HEK293 (cell line): Measurements from ENCODE around the gene SUPT3H.

ENCODE experiments used
- CTCF ChIA-PET: fragments of 350-600 bp; formaldehyde crosslinking; extraction: SDS; loops from one replicate; lab custom pipeline; 2021; ENCODE audit warnings: antibody characterized with exemption; lab: Yijun Ruan, JAX
- POLR2A ChIA-PET: fragments of 300-600 bp; formaldehyde crosslinking; extraction: SDS; loops from one replicate; lab custom pipeline; 2020; ENCODE audit warnings: antibody characterized with exemption, inconsistent platforms; lab: Yijun Ruan, JAX
- H3K27ac ChIP-seq: fragments of 200-500 bp; sonication (Bioruptor generic); 2 replicates; pipeline ENCODE4 v1.5.1; 2014; ENCODE audit warnings: low read depth, low read length, control low read depth, inconsistent platforms; ENCODE audit errors: extremely low read depth
- H3K36me3 ChIP-seq, 2 experiments: fragments of 200-500 bp in 1 of 2; sonication (Bioruptor generic) in 1 of 2; 1 replicate in 1 of 2; 2 replicates in 1 of 2; pipeline ENCODE4 v1.5.1; 2014 to 2017; ENCODE audit warnings: inconsistent platforms in 2 of 2, low read length in 2 of 2; ENCODE audit not compliant: control insufficient read depth in 2 of 2, insufficient read depth in 1 of 2
- H3K4me1 ChIP-seq: fragments of 200-500 bp; sonication (Bioruptor generic); 2 replicates; pipeline ENCODE4 v1.5.1; 2014; ENCODE audit warnings: mild to moderate bottlenecking, low read length, inconsistent platforms; ENCODE audit not compliant: control insufficient read depth, insufficient read depth
- H3K4me3 ChIP-seq: 2 replicates; pipeline ENCODE4 v1.5.1; 2011; ENCODE audit warnings: low read depth, mild to moderate bottlenecking, control low read depth, low read length, moderate library complexity
- H3K9me3 ChIP-seq: fragments of 200-500 bp; sonication (Bioruptor generic); 2 replicates; pipeline ENCODE4 v1.5.1; 2014; ENCODE audit warnings: low read depth, low read length, inconsistent platforms; ENCODE audit not compliant: control insufficient read depth, insufficient read depth
- FEZF1 ChIP-seq: fragments of 450-650 bp; formaldehyde crosslinking; IDR thresholded peaks from 2 replicates; pipeline ENCODE4 v1.5.1; 2016; ENCODE audit warnings: missing biosample characterization, missing genetic modification characterization
- IKZF3 ChIP-seq: fragments of 450-650 bp; IDR thresholded peaks from 2 replicates; pipeline ENCODE4 v1.5.0; 2018; ENCODE audit warnings: missing biosample characterization, mild to moderate bottlenecking, missing genetic modification characterization, moderate library complexity
- KLF10 ChIP-seq: fragments of 450-650 bp; IDR thresholded peaks from 2 replicates; pipeline ENCODE4 v1.5.1; 2018; ENCODE audit warnings: missing biosample characterization, mild to moderate bottlenecking, missing genetic modification characterization
- PRDM2 ChIP-seq: fragments of 450-650 bp; formaldehyde crosslinking; IDR thresholded peaks from 2 replicates; pipeline ENCODE4 v1.5.1; 2016; ENCODE audit warnings: missing biosample characterization, missing genetic modification characterization, borderline replicate concordance
- SCRT1 ChIP-seq: fragments of 450-650 bp; formaldehyde crosslinking; IDR thresholded peaks from 2 replicates; pipeline ENCODE4 v1.5.1; 2016; ENCODE audit warnings: missing biosample characterization, missing genetic modification characterization, borderline replicate concordance
- SCRT2 ChIP-seq: fragments of 450-650 bp; formaldehyde crosslinking; IDR thresholded peaks from 2 replicates; pipeline ENCODE4 v1.5.1; 2016; ENCODE audit warnings: missing biosample characterization, missing genetic modification characterization
- TRIM28 ChIP-seq: IDR thresholded peaks from 2 replicates; pipeline ENCODE4 v1.6.1; 2011; ENCODE audit warnings: low read length, control low read depth, borderline replicate concordance
- YY2 ChIP-seq: fragments of 450-650 bp; formaldehyde crosslinking; IDR thresholded peaks from 2 replicates; pipeline ENCODE4 v1.5.1; 2016; ENCODE audit warnings: missing biosample characterization, missing genetic modification characterization
- ZBTB8A ChIP-seq: fragments of 450-650 bp; formaldehyde crosslinking; IDR thresholded peaks from 2 replicates; pipeline ENCODE4 v1.5.1; 2016; ENCODE audit warnings: missing biosample characterization, missing genetic modification characterization
- ZFP3 ChIP-seq: fragments of 450-650 bp; formaldehyde crosslinking; IDR thresholded peaks from 2 replicates; pipeline ENCODE4 v1.5.1; 2016; ENCODE audit warnings: low read depth, missing biosample characterization, missing genetic modification characterization
- ZFP37 ChIP-seq: fragments of 450-650 bp; formaldehyde crosslinking; IDR thresholded peaks from 2 replicates; pipeline ENCODE4 v1.5.1; 2016; ENCODE audit warnings: missing biosample characterization, missing genetic modification characterization
- ZFP41 ChIP-seq: fragments of 450-650 bp; formaldehyde crosslinking; IDR thresholded peaks from 2 replicates; pipeline ENCODE4 v1.5.1; 2016; ENCODE audit warnings: missing biosample characterization, missing genetic modification characterization, borderline replicate concordance
- ZNF140 ChIP-seq: fragments of 450-650 bp; formaldehyde crosslinking; IDR thresholded peaks from 2 replicates; pipeline ENCODE4 v1.5.1; 2016; ENCODE audit warnings: missing biosample characterization, missing genetic modification characterization
- ZNF157 ChIP-seq: fragments of 450-650 bp; formaldehyde crosslinking; IDR thresholded peaks from 2 replicates; pipeline ENCODE4 v1.5.1; 2016; ENCODE audit warnings: missing biosample characterization, missing genetic modification characterization
- ZNF211 ChIP-seq: fragments of 450-650 bp; formaldehyde crosslinking; IDR thresholded peaks from 2 replicates; pipeline ENCODE4 v1.5.1; 2016; ENCODE audit warnings: low read depth, missing biosample characterization, missing genetic modification characterization
- ZNF221 ChIP-seq: fragments of 450-650 bp; formaldehyde crosslinking; IDR thresholded peaks from 2 replicates; pipeline ENCODE4 v1.5.1; 2017; ENCODE audit warnings: missing biosample characterization, missing genetic modification characterization, borderline replicate concordance
- ZNF555 ChIP-seq: fragments of 450-650 bp; formaldehyde crosslinking; conservative IDR thresholded peaks from 2 replicates; pipeline ENCODE4 v1.5.1; 2017; ENCODE audit warnings: missing biosample characterization, mild to moderate bottlenecking, missing genetic modification characterization, inconsistent platforms
- ZNF623 ChIP-seq: fragments of 450-650 bp; formaldehyde crosslinking; IDR thresholded peaks from 2 replicates; pipeline ENCODE4 v1.5.1; 2016; ENCODE audit warnings: missing biosample characterization, missing genetic modification characterization
- ZNF768 ChIP-seq: fragments of 450-650 bp; formaldehyde crosslinking; IDR thresholded peaks from 2 replicates; pipeline ENCODE4 v1.5.1; 2018; ENCODE audit warnings: missing biosample characterization, mild to moderate bottlenecking, missing genetic modification characterization
- ZNF785 ChIP-seq: fragments of 450-650 bp; formaldehyde crosslinking; IDR thresholded peaks from 2 replicates; pipeline ENCODE4 v1.5.1; 2016; ENCODE audit warnings: missing biosample characterization, missing genetic modification characterization
- ZNF843 ChIP-seq: fragments of 450-650 bp; formaldehyde crosslinking; IDR thresholded peaks from 2 replicates; pipeline ENCODE4 v1.5.1; 2016; ENCODE audit warnings: missing biosample characterization, missing genetic modification characterization
- ZSCAN5A ChIP-seq: fragments of 450-650 bp; formaldehyde crosslinking; IDR thresholded peaks from 2 replicates; pipeline ENCODE4 v1.5.1; 2016; ENCODE audit warnings: missing biosample characterization, missing genetic modification characterization
- ZXDB ChIP-seq: fragments of 450-650 bp; formaldehyde crosslinking; IDR thresholded peaks from 2 replicates; pipeline ENCODE4 v1.5.1; 2016; ENCODE audit warnings: missing biosample characterization, missing genetic modification characterization
- TF ChIP-seq, protein P1 (sequence below): fragments of 450-650 bp; formaldehyde crosslinking; IDR thresholded peaks from 2 replicates; pipeline ENCODE4 v1.5.1; 2016; ENCODE audit warnings: missing biosample characterization, missing genetic modification characterization, low read depth
- TF ChIP-seq, protein P2 (sequence below): fragments of 450-650 bp; formaldehyde crosslinking; IDR thresholded peaks from 2 replicates; pipeline ENCODE4 v1.5.1; 2016; ENCODE audit warnings: missing biosample characterization, missing genetic modification characterization
- TF ChIP-seq, protein P3 (sequence below): fragments of 450-650 bp; formaldehyde crosslinking; conservative IDR thresholded peaks from 2 replicates; pipeline ENCODE4 v1.5.1; 2016; ENCODE audit warnings: low read depth, missing biosample characterization, missing genetic modification characterization

The SUPT3H gene

DNA sequence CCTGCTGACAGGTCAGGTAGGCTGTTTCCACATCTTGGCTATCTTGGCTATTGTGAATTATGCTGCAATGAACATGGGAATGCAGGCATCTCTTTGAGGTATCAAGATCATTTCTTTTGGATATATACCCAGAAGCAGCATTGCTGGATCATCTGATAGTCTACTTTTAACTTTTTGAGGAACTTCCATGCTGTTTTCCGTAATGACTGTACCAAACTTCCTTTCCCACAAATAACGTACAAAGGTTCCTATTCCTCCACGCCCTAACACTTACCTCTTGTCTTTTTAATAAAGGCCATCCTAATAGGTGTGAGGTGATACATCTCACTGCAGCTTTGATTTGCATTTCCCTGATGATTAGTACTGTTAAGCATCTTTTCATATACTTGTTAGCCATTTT, 388.3 kb downstream of the SUPT3H start:
- ChIA-PET POLR2A (no interaction called here), CTCF (no interaction called here)
- H3K36me3 ChIP-seq, result no peaks in the 10 kb centered on the region

GRCh38 chr6:44985006-44985405, 392.7 kb downstream of the SUPT3H start:
- Histone ChIP-seq H3K4me3 (no peak overlapping the region), H3K36me3 (no peaks in the 10 kb centered on the region), H3K9me3 (no peaks in the 10 kb centered on the region), H3K4me1 (no peaks in the 10 kb centered on the region), H3K27ac (no peak overlapping the region)
- ChIA-PET CTCF (no interaction called here), POLR2A (no interaction called here)
- TF ChIP-seq ZNF555 (tag by site-specific recombination) (peak; percentile 24), ZBTB8A (0 out of 2 replicates have a peak, but pooled peaks have one; percentile 24), ZNF140 (tag by site-specific recombination) (peak; percentile 20; the same call in 1 of the 2 replicates), ZFP3 (tag by site-specific recombination) (no peak), ZNF221 (tag by site-specific recombination) (no peak), FEZF1 (tag by site-specific recombination) (no peak), SCRT1 (tag by site-specific recombination) (no peak), ZNF623 (tag by site-specific recombination) (peak; percentile 29; the same call in 1 of the 2 replicates), ZNF211 (tag by site-specific recombination) (no peak), PRDM2 (tag by site-specific recombination) (no peak), ZNF157 (no peak), IKZF3 (tag by site-specific recombination) (no peak), ZNF768 (tag by site-specific recombination) (no peak)
- TF ChIP-seq, protein P1, sequence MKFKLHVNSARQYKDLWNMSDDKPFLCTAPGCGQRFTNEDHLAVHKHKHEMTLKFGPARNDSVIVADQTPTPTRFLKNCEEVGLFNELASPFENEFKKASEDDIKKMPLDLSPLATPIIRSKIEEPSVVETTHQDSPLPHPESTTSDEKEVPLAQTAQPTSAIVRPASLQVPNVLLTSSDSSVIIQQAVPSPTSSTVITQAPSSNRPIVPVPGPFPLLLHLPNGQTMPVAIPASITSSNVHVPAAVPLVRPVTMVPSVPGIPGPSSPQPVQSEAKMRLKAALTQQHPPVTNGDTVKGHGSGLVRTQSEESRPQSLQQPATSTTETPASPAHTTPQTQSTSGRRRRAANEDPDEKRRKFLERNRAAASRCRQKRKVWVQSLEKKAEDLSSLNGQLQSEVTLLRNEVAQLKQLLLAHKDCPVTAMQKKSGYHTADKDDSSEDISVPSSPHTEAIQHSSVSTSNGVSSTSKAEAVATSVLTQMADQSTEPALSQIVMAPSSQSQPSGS (tag by site-specific recombination), result no peak
- TF ChIP-seq, protein P2, sequence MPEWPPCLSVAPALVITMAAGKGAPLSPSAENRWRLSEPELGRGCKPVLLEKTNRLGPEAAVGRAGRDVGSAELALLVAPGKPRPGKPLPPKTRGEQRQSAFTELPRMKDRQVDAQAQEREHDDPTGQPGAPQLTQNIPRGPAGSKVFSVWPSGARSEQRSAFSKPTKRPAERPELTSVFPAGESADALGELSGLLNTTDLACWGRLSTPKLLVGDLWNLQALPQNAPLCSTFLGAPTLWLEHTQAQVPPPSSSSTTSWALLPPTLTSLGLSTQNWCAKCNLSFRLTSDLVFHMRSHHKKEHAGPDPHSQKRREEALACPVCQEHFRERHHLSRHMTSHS, result no peak
- TF ChIP-seq, protein P3, sequence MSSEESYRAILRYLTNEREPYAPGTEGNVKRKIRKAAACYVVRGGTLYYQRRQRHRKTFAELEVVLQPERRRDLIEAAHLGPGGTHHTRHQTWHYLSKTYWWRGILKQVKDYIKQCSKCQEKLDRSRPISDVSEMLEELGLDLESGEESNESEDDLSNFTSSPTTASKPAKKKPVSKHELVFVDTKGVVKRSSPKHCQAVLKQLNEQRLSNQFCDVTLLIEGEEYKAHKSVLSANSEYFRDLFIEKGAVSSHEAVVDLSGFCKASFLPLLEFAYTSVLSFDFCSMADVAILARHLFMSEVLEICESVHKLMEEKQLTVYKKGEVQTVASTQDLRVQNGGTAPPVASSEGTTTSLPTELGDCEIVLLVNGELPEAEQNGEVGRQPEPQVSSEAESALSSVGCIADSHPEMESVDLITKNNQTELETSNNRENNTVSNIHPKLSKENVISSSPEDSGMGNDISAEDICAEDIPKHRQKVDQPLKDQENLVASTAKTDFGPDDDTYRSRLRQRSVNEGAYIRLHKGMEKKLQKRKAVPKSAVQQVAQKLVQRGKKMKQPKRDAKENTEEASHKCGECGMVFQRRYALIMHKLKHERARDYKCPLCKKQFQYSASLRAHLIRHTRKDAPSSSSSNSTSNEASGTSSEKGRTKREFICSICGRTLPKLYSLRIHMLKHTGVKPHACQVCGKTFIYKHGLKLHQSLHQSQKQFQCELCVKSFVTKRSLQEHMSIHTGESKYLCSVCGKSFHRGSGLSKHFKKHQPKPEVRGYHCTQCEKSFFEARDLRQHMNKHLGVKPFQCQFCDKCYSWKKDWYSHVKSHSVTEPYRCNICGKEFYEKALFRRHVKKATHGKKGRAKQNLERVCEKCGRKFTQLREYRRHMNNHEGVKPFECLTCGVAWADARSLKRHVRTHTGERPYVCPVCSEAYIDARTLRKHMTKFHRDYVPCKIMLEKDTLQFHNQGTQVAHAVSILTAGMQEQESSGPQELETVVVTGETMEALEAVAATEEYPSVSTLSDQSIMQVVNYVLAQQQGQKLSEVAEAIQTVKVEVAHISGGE (tag by site-specific recombination), result 0 out of 2 replicates have a peak, but pooled peaks have one; percentile 27

More for the DNA sequence above, 388.3 kb downstream of the SUPT3H start:
- Histone ChIP-seq H3K9me3 (no peaks in the 10 kb centered on the region), H3K4me1 (no peaks in the 10 kb centered on the region), H3K4me3 (no peak overlapping the region), H3K27ac (no peak overlapping the region)
- TF ChIP-seq TRIM28 (no peak), SCRT2 (tag by site-specific recombination) (no peak), ZNF785 (tag by site-specific recombination) (no peak), ZNF140 (tag by site-specific recombination) (no peak), YY2 (tag by site-specific recombination) (no peak), ZXDB (tag by site-specific recombination) (no peak), ZFP3 (tag by site-specific recombination) (no peak), ZSCAN5A (tag by site-specific recombination) (no peak), ZFP37 (tag by site-specific recombination) (no peak), KLF10 (no peak), ZFP41 (no peak), ZNF843 (tag by site-specific recombination) (no peak)
